HEK293 (cell line): Measurements from ENCODE around the gene PTPN6.

Experiments
- CTCF ChIA-PET: fragments of 350-600 bp; formaldehyde crosslinking; extraction: SDS; loops from one replicate; lab custom pipeline; 2021; ENCODE audit warnings: antibody characterized with exemption; lab: Yijun Ruan, JAX
- POLR2A ChIA-PET: fragments of 300-600 bp; formaldehyde crosslinking; extraction: SDS; loops from one replicate; lab custom pipeline; 2020; ENCODE audit warnings: antibody characterized with exemption, inconsistent platforms; lab: Yijun Ruan, JAX
- H3K27ac ChIP-seq: fragments of 200-500 bp; sonication (Bioruptor generic); 2 replicates; pipeline ENCODE4 v1.5.1; 2014; ENCODE audit warnings: low read depth, low read length, control low read depth, inconsistent platforms; ENCODE audit errors: extremely low read depth
- H3K36me3 ChIP-seq, 2 experiments: fragments of 200-500 bp in 1 of 2; sonication (Bioruptor generic) in 1 of 2; 1 replicate in 1 of 2; 2 replicates in 1 of 2; pipeline ENCODE4 v1.5.1; 2014 to 2017; ENCODE audit warnings: inconsistent platforms in 2 of 2, low read length in 2 of 2; ENCODE audit not compliant: control insufficient read depth in 2 of 2, insufficient read depth in 1 of 2
- H3K4me1 ChIP-seq: fragments of 200-500 bp; sonication (Bioruptor generic); 2 replicates; pipeline ENCODE4 v1.5.1; 2014; ENCODE audit warnings: mild to moderate bottlenecking, low read length, inconsistent platforms; ENCODE audit not compliant: control insufficient read depth, insufficient read depth
- H3K4me3 ChIP-seq: 2 replicates; pipeline ENCODE4 v1.5.1; 2011; ENCODE audit warnings: low read depth, mild to moderate bottlenecking, control low read depth, low read length, moderate library complexity
- H3K9me3 ChIP-seq: fragments of 200-500 bp; sonication (Bioruptor generic); 2 replicates; pipeline ENCODE4 v1.5.1; 2014; ENCODE audit warnings: low read depth, low read length, inconsistent platforms; ENCODE audit not compliant: control insufficient read depth, insufficient read depth
- AEBP2 ChIP-seq: fragments of 450-650 bp; formaldehyde crosslinking; IDR thresholded peaks from 2 replicates; pipeline ENCODE4 v1.5.1; 2016; ENCODE audit warnings: missing biosample characterization, missing genetic modification characterization, borderline replicate concordance
- GLI4 ChIP-seq: fragments of 450-650 bp; formaldehyde crosslinking; IDR thresholded peaks from 2 replicates; pipeline ENCODE4 v1.5.1; 2016; ENCODE audit warnings: missing biosample characterization, missing genetic modification characterization
- KLF1 ChIP-seq: fragments of 450-650 bp; formaldehyde crosslinking; IDR thresholded peaks from 2 replicates; pipeline ENCODE4 v1.5.1; 2016; ENCODE audit warnings: missing biosample characterization, missing genetic modification characterization
- PBX3 ChIP-seq: sonication (generic); formaldehyde crosslinking; IDR thresholded peaks from 2 replicates; pipeline ENCODE4 v1.8.1; 2022; ENCODE audit warnings: mild to moderate bottlenecking, moderate library complexity, missing genetic modification reagents
- PRDM1 ChIP-seq: fragments of 450-650 bp; formaldehyde crosslinking; IDR thresholded peaks from 2 replicates; pipeline ENCODE4; 2016; ENCODE audit warnings: missing biosample characterization, missing genetic modification characterization
- ZBTB48 ChIP-seq: fragments of 450-650 bp; formaldehyde crosslinking; IDR thresholded peaks from 2 replicates; pipeline ENCODE4 v1.5.1; 2016; ENCODE audit warnings: missing biosample characterization, missing genetic modification characterization
- ZFHX2 ChIP-seq: fragments of 450-650 bp; formaldehyde crosslinking; conservative IDR thresholded peaks from 2 replicates; pipeline ENCODE4 v1.5.1; 2016; ENCODE audit warnings: missing biosample characterization, missing genetic modification characterization
- ZNF2 ChIP-seq: fragments of 450-650 bp; formaldehyde crosslinking; IDR thresholded peaks from 2 replicates; pipeline ENCODE4 v1.5.1; 2016; ENCODE audit warnings: missing biosample characterization, missing genetic modification characterization
- ZNF354C ChIP-seq: fragments of 450-650 bp; formaldehyde crosslinking; IDR thresholded peaks from 2 replicates; pipeline ENCODE4 v1.5.1; 2016; ENCODE audit warnings: missing biosample characterization, missing genetic modification characterization, low read depth, borderline replicate concordance
- ZNF362 ChIP-seq: fragments of 450-650 bp; formaldehyde crosslinking; IDR thresholded peaks from 2 replicates; pipeline ENCODE4 v1.5.1; 2016; ENCODE audit warnings: missing biosample characterization, missing genetic modification characterization
- ZNF366 ChIP-seq: fragments of 450-650 bp; formaldehyde crosslinking; conservative IDR thresholded peaks from 2 replicates; pipeline ENCODE4 v1.5.1; 2016; ENCODE audit warnings: missing biosample characterization, missing genetic modification characterization
- ZNF501 ChIP-seq: fragments of 450-650 bp; formaldehyde crosslinking; IDR thresholded peaks from 2 replicates; pipeline ENCODE4 v1.5.1; 2016; ENCODE audit warnings: missing biosample characterization, missing genetic modification characterization
- ZNF544 ChIP-seq: fragments of 450-650 bp; formaldehyde crosslinking; IDR thresholded peaks from 2 replicates; pipeline ENCODE4 v1.5.0; 2017; ENCODE audit warnings: missing biosample characterization, missing genetic modification characterization
- ZNF624 ChIP-seq: fragments of 450-650 bp; formaldehyde crosslinking; IDR thresholded peaks from 2 replicates; pipeline ENCODE4 v1.5.1; 2017; ENCODE audit warnings: missing biosample characterization, missing genetic modification characterization
- ZNF626 ChIP-seq: fragments of 450-650 bp; sonication (Bioruptor Pico); formaldehyde crosslinking; IDR thresholded peaks from 2 replicates; pipeline ENCODE4 v1.5.1; 2018; ENCODE audit warnings: missing biosample characterization, missing genetic modification characterization, inconsistent platforms
- ZNF658 ChIP-seq: fragments of 450-650 bp; formaldehyde crosslinking; IDR thresholded peaks from 2 replicates; pipeline ENCODE4; 2016; ENCODE audit warnings: missing biosample characterization, missing genetic modification characterization
- ZNF677 ChIP-seq: fragments of 450-650 bp; IDR thresholded peaks from 2 replicates; pipeline ENCODE4 v1.5.0; 2018; ENCODE audit warnings: missing biosample characterization, mild to moderate bottlenecking, missing genetic modification characterization, moderate library complexity
- ZNF692 ChIP-seq: fragments of 450-650 bp; formaldehyde crosslinking; IDR thresholded peaks from 2 replicates; pipeline ENCODE4 v1.5.1; 2016; ENCODE audit warnings: missing biosample characterization, missing genetic modification characterization
- ZNF768 ChIP-seq: fragments of 450-650 bp; formaldehyde crosslinking; IDR thresholded peaks from 2 replicates; pipeline ENCODE4 v1.5.1; 2018; ENCODE audit warnings: missing biosample characterization, mild to moderate bottlenecking, missing genetic modification characterization
- ZNF843 ChIP-seq: fragments of 450-650 bp; formaldehyde crosslinking; IDR thresholded peaks from 2 replicates; pipeline ENCODE4 v1.5.1; 2016; ENCODE audit warnings: missing biosample characterization, missing genetic modification characterization
- ZSCAN18 ChIP-seq: fragments of 450-650 bp; formaldehyde crosslinking; IDR thresholded peaks from 2 replicates; pipeline ENCODE4 v1.5.1; 2016; ENCODE audit warnings: missing biosample characterization, missing genetic modification characterization
- ZSCAN30 ChIP-seq: fragments of 450-650 bp; IDR thresholded peaks from 2 replicates; pipeline ENCODE4 v1.5.1; 2018; ENCODE audit warnings: missing biosample characterization, mild to moderate bottlenecking, missing genetic modification characterization, moderate library complexity

PTPN6 gene

GRCh38 chr12:7005311-7005710 is 54.2 kb downstream of the PTPN6 start (continued):
- TF ChIP-seq ZSCAN30 (no peak), ZNF544 (tag by site-specific recombination) (no peak), ZNF362 (tag by site-specific recombination) (no peak), ZNF626 (tag by site-specific recombination) (no peak), PRDM1 (no peak), ZNF768 (tag by site-specific recombination) (no peak), ZNF677 (tag by site-specific recombination) (no peak), ZNF2 (tag by site-specific recombination) (no peak), ZNF843 (tag by site-specific recombination) (no peak), GLI4 (tag by site-specific recombination) (no peak)

GRCh38 chr12:7006639-7007038 is 55.5 kb downstream of the PTPN6 start:
- ChIA-PET POLR2A (interaction anchor here (1.6 kb wide), 1 partner anchor 29 kb away, joined by 6 read pairs; no protein-coding TSS in a partner anchor), CTCF (interaction anchor here (0.6 kb wide), 1 partner anchor 102 kb away, joined by 3 read pairs; no protein-coding TSS in a partner anchor)
- Histone ChIP-seq H3K9me3 (no peaks in the 10 kb centered on the region), H3K4me1 (no peaks in the 10 kb centered on the region; the same call in 1 of the 2 replicates), H3K36me3 (peaks cover 0 to 9% of the 10 kb centered on the region in 2 experiments; a peak in 1 of 3 replicates), H3K27ac (no peak overlapping the region), H3K4me3 (no peak overlapping the region)
- TF ChIP-seq PRDM1 (no peak), AEBP2 (no peak), ZNF624 (tag by site-specific recombination) (no peak), KLF1 (tag by site-specific recombination) (no peak), ZBTB48 (no peak), PBX3 (CRISPR knock-in tag) (no peak), ZNF366 (tag by site-specific recombination) (no peak)

GRCh38 chr12:7008864-7009263 is 57.7 kb downstream of the PTPN6 start:
- ChIA-PET POLR2A (no interaction called here), CTCF (interaction anchor here (1.1 kb wide), 1 partner anchor 9 kb away, joined by 3 read pairs; the partner anchor contains the start of gene LPCAT3)
- H3K36me3 ChIP-seq = peaks cover 7 to 9% of the 10 kb centered on the region in 2 experiments; a peak in 2 of 3 replicates
- no peak for TF ChIP-seq ZSCAN18 (tag by site-specific recombination)
- no peak for TF ChIP-seq ZNF692 (tag by site-specific recombination)
- no peak for TF ChIP-seq ZNF658 (tag by site-specific recombination)
- TF ChIP-seq ZFHX2 (tag by site-specific recombination) = no peak
- TF ChIP-seq ZNF354C (tag by site-specific recombination) = no peak
- no peak for TF ChIP-seq ZNF362 (tag by site-specific recombination)
- no peak for TF ChIP-seq ZNF501 (tag by site-specific recombination)
- TF ChIP-seq, all 188 proteins: peak for 0
- Histone ChIP-seq H3K27ac (no peak overlapping the region), H3K4me3 (no peak overlapping the region), H3K4me1 (no peaks in the 10 kb centered on the region; the same call in 1 of the 2 replicates), H3K9me3 (no peaks in the 10 kb centered on the region)
